NT2/D1 (cell line): ENCODE results near the gene BNC2.

Source experiments
- SUZ12 ChIP-seq: IDR thresholded peaks from 2 replicates; pipeline ENCODE4 v1.6.1; 2011; ENCODE audit not compliant: insufficient read length, insufficient read depth; ENCODE audit errors: extremely low read depth
- YY1 ChIP-seq: IDR thresholded peaks from 2 replicates; pipeline ENCODE4 v1.6.1; 2011; ENCODE audit not compliant: insufficient read length, insufficient read depth
- ZNF274 ChIP-seq: IDR thresholded peaks from 2 replicates; pipeline ENCODE4 v1.6.1; 2011; ENCODE audit warnings: mild to moderate bottlenecking, low read depth, low read length

DNA sequence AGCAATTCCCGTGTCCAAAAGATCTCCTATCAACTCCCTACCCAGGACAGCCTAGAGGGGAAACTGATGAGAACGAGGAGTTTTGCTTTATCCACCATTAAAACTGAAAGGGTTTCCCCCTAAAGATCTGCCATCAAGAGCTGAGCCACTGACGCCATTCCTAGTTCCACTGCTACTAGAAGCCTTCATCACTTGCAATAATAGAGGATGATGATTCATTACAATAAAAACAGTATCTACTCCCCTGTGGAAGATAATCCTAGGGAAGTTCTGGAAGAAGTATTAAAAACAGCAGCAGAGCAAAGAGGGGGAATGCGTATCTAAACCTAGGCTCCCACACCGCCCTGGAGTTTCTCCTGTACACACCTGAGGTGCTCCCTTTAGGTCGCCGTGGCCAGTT, 394.5 kb downstream of the BNC2 start:
- TF ChIP-seq SUZ12: no peak
- no peak for TF ChIP-seq ZNF274
- no peak for TF ChIP-seq YY1
